GM13977 (cell line): ENCODE data around the gene CDH4.

Experiments used
- DNase-seq: peaks from one replicate; pipeline ENCODE4 v3.0.0; 2012; ENCODE audit warnings: low spot score
- in situ Hi-C: fragments of 300-500 bp; cut with MboI; formaldehyde crosslinking; loops from one replicate; pipeline ENCODE4 v1.12.0; 2022; ENCODE audit warnings: low sequenced_read_pairs, low pct_unique_long_range_greater_than_20kb, mixed read lengths, inconsistent platforms; ENCODE audit not compliant: unreplicated experiment
- TF ChIP-seq, protein P1 (sequence below): IDR thresholded peaks from 2 replicates; pipeline ENCODE4 v1.5.1; 2012; ENCODE audit warnings: mild to moderate bottlenecking, control low read depth; ENCODE audit not compliant: insufficient read depth; ENCODE audit errors: extremely low read depth, missing control alignments

Gene CDH4

DNA sequence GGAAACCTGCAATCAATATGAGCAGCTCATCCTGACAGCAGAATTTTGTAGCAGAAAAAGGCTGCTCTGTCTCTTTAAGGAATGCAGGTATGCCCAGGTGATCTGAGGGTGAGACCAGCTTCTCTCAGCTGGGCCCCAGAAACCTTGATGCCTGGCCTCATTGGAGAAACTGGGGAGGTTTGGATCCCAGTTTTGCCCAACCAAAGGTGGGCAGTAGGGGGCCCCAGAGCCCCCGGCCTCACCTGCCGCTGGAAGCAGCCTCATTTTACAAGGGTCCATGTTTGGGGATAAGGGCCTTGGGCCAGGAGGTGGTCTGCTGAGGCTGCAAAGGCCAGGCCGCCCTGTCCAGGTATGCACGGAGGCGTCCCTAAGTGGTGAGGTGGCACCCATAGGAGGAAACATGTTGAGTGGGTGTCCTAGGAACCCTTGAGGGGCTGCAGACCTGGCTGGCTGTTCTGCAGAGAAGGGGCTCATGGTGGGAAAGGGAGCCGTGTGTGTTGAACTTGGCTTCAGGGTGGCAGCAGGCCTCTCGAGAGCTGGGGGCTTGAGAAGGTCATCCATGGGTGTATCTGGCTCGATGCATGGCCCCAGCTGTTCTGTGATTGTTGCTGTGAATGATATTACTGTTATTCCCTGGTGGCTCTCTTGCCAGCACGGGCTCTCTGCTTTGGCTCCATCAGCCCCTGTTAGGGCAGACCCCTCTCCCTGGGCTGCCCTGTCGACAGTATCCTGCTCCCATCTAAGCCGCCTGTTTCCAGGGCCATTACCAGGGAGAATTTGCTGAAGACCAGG lies 208.4 kb downstream of the CDH4 start:
- no peak for DNase-seq
- in situ Hi-C loops: no loop called here
- TF ChIP-seq, protein P1, sequence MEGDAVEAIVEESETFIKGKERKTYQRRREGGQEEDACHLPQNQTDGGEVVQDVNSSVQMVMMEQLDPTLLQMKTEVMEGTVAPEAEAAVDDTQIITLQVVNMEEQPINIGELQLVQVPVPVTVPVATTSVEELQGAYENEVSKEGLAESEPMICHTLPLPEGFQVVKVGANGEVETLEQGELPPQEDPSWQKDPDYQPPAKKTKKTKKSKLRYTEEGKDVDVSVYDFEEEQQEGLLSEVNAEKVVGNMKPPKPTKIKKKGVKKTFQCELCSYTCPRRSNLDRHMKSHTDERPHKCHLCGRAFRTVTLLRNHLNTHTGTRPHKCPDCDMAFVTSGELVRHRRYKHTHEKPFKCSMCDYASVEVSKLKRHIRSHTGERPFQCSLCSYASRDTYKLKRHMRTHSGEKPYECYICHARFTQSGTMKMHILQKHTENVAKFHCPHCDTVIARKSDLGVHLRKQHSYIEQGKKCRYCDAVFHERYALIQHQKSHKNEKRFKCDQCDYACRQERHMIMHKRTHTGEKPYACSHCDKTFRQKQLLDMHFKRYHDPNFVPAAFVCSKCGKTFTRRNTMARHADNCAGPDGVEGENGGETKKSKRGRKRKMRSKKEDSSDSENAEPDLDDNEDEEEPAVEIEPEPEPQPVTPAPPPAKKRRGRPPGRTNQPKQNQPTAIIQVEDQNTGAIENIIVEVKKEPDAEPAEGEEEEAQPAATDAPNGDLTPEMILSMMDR: no peak

DNA sequence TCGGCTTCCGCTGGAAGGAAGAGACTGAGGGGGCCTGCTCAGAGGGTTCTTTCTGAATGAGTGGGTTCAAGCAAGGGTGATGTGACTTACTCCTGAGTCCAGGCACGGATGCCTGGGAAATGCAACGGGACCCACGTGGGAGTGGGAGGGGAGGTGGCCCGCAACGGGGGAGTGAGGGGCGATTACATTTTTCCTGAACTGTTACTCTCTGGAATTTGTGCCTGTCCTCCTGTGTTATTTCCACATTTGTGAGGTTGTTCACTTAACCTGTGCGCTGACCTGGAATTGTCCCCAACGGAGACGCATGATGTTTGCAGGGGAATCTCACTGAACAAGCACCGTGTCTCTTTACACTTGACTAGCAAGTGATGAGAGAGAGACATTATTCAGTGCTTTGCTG lies 209.4 kb downstream of the CDH4 start:
- no peak for DNase-seq
- TF ChIP-seq, protein P1: no peak
- in situ Hi-C loops: no loop called here

DNA sequence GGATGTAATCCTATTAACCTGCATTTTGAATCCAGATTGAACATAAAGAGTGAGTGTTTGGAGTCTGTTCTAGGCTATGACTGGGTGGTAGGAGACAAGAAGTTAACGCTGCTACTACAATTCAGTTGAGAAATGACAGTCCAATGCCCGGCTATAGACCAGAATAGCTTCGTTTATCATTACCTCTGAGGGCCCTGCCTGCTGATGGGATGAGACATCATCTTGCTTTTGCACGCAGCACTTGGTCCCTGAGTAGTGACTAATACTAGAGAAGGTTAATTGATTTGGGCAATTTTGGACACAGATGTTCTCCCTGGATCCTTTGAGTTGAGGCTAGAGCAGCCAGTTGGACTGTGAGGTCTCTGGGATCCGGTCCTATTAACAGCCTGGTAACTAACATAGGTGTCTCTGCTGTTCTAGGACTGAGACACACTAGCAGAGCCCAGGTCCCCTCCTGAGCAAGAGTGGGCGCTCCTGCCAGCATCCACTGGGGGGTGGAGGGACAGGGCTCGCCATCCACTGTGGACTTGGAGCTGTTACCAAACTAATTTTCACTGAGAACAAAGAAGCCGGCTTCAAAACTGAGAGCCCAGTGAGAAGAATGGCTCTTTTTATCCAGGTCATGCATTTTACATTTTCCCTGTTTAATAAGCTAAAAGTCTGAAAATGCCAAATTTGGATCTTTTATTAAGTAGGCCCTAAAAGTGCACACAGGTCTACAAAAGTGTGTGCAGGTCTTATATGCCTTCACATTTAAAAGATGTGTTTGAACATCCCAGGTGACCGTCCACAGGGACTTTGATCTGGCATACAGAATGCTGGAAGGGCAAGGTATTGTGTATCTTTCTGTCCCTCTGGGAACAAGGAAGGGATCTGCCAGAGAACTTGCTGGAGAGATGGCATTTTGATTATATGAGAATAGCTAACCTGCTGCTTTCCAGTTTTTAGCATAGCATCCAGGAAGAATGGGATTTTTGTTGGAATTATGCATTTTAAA lies 212.5 kb downstream of the CDH4 start:
- TF ChIP-seq, protein P1: no peak
- in situ Hi-C loops: no loop called here
- DNase-seq: no peak

- in situ Hi-C loops: no loop called here
- no peak for DNase-seq
- TF ChIP-seq, protein P1: no peak
These were observed 223.7 kb downstream of the CDH4 start for GRCh38 chr20:61475729-61476128.

GRCh38 chr20:61476956-61477355 lies 224.9 kb downstream of the CDH4 start:
- TF ChIP-seq, protein P1: no peak
- in situ Hi-C loops: no loop called here
- DNase-seq: no peak

DNA sequence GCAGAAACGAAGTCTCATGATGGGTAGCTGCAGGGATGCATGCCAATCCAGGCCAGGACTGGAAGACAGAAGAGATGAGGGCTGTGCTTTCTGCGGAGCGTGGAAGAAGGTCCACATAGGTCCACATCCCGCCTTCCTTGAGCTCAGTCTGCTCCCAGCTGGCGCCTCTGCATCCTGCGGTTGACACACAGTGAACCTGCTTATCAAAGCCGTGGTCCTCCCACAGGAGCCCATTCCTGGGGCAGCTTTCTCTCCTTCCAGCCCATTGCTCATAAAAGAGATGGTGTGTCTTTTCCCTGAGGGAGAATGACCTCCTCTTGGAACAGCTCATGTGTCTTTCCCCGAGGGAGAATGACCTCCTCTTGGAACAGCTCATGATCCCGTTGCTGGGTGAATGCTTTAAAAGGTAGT lies 225.4 kb downstream of the CDH4 start:
- in situ Hi-C loops: no loop called here

More for the DNA sequence above, 225.4 kb downstream of the CDH4 start:
- no peak for DNase-seq
- TF ChIP-seq, protein P1: no peak
